HEK293T (cell line): ENCODE results near the gene TMEM79.

Experiments used
- CTBP1 ChIP-seq: fragments of 450-650 bp; IDR thresholded peaks from 2 replicates; pipeline ENCODE4 v1.6.1; 2016; ENCODE audit warnings: borderline replicate concordance
- FOXA1 ChIP-seq: fragments of 450-650 bp; IDR thresholded peaks from 2 replicates; pipeline ENCODE4 v1.6.1; 2016; ENCODE audit warnings: mild to moderate bottlenecking
- FOXK2 ChIP-seq: fragments of 450-650 bp; IDR thresholded peaks from 2 replicates; pipeline ENCODE4 v1.6.1; 2016; ENCODE audit warnings: mild to moderate bottlenecking
- FOXM1 ChIP-seq: fragments of 450-650 bp; IDR thresholded peaks from 2 replicates; pipeline ENCODE4 v1.6.1; 2017; ENCODE audit warnings: mild to moderate bottlenecking, borderline replicate concordance
- HDGF ChIP-seq: fragments of 450-650 bp; IDR thresholded peaks from 2 replicates; pipeline ENCODE4 v1.6.1; 2017; ENCODE audit warnings: antibody characterized with exemption, borderline replicate concordance
- L3MBTL2 ChIP-seq: fragments of 450-650 bp; conservative IDR thresholded peaks from 2 replicates; pipeline ENCODE4 v1.6.1; 2016; ENCODE audit warnings: mild to moderate bottlenecking
- SP1 ChIP-seq: fragments of 450-650 bp; IDR thresholded peaks from 2 replicates; pipeline ENCODE4 v1.6.1; 2017
- TARDBP ChIP-seq: fragments of 450-650 bp; IDR thresholded peaks from 2 replicates; pipeline ENCODE4 v1.6.1; 2016
- ZNF384 ChIP-seq: fragments of 450-650 bp; IDR thresholded peaks from 2 replicates; pipeline ENCODE4 v1.6.1; 2016

DNA sequence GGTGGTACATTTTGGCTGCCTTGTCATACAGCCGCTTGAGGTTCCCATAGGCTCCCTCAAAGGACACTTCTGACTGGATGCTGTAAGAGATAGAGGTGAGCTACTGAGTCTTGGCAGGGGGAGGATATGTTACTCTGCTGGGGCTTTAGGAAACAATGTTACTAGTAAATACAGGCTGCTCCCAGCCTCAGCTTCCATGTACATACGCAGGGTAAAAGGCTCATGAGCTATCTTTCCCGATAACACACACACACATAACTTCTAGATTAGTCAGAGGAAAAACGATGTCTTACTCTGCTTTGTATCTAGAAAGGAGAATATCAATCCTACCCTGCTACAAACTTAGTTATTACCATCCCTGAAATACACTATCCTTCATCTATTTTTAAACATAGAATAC, 15.8 kb upstream of the TMEM79 start:
- TF ChIP-seq FOXM1 (no peak), SP1 (no peak), ZNF384 (no peak), HDGF (no peak), CTBP1 (no peak), TARDBP (no peak), L3MBTL2 (no peak), FOXK2 (no peak), FOXA1 (no peak)
